H9 (cell line): ENCODE measurements around the gene B9D1. TPM values are rescaled to one million over a fixed set of nuclear protein-coding genes. Genes with fewer than 3 reads are reported as not detected.

Source experiments
- DNase-seq: peaks from one replicate; pipeline ENCODE4 v3.0.0-alpha.2; 2017
- H2AFZ ChIP-seq: one replicate; pipeline ENCODE4 v1.6.1; 2013; ENCODE audit warnings: mild to moderate bottlenecking, low read length, control low read depth, moderate library complexity
- H2AK5ac ChIP-seq: 2 replicates; pipeline ENCODE4 v1.6.1; 2013; ENCODE audit warnings: low read length, control low read depth, mixed read lengths; ENCODE audit not compliant: insufficient read length
- H2BK120ac ChIP-seq: one replicate; pipeline ENCODE4 v1.6.1; 2013; ENCODE audit warnings: low read depth, mild to moderate bottlenecking, low read length, control low read depth, inconsistent platforms; ENCODE audit not compliant: poor library complexity, severe bottlenecking
- H2BK12ac ChIP-seq: 2 replicates; pipeline ENCODE4 v1.6.1; 2013; ENCODE audit warnings: low read length, control low read depth, mixed read lengths, low read depth; ENCODE audit not compliant: insufficient read length
- H2BK15ac ChIP-seq: 2 replicates; pipeline ENCODE4 v1.6.1; 2013; ENCODE audit warnings: low read depth, low read length, control low read depth
- H2BK20ac ChIP-seq: one replicate; pipeline ENCODE4 v1.6.1; 2013; ENCODE audit warnings: low read depth, mild to moderate bottlenecking, low read length, control low read depth, inconsistent platforms; ENCODE audit not compliant: poor library complexity, severe bottlenecking
- H2BK5ac ChIP-seq: 2 replicates; pipeline ENCODE4 v1.6.1; 2013; ENCODE audit warnings: low read length, control low read depth, mixed read lengths; ENCODE audit not compliant: insufficient read length
- H3K14ac ChIP-seq: 2 replicates; pipeline ENCODE4 v1.6.1; 2013; ENCODE audit warnings: low read length, control low read depth; ENCODE audit not compliant: insufficient read depth
- H3K18ac ChIP-seq: 2 replicates; pipeline ENCODE4 v1.6.1; 2013; ENCODE audit warnings: low read depth, mild to moderate bottlenecking, mixed read lengths, low read length, control low read depth; ENCODE audit not compliant: insufficient read length
- H3K23ac ChIP-seq: 2 replicates; pipeline ENCODE4 v1.6.1; 2013; ENCODE audit warnings: low read length, control low read depth, mixed read lengths, low read depth; ENCODE audit not compliant: insufficient read length
- H3K23me2 ChIP-seq: 2 replicates; pipeline ENCODE4 v1.6.1; 2013; ENCODE audit warnings: low read depth, mild to moderate bottlenecking, mixed read lengths, low read length, control low read depth; ENCODE audit not compliant: insufficient read length, poor library complexity, severe bottlenecking
- H3K27ac ChIP-seq: 2 replicates; pipeline ENCODE4 v1.5.1; 2013; ENCODE audit warnings: low read length, control low read depth, mixed read lengths, low read depth; ENCODE audit not compliant: insufficient read length
- H3K27me3 ChIP-seq: 2 replicates; pipeline ENCODE4 v1.6.1; 2013; ENCODE audit warnings: low read length, control low read depth, inconsistent platforms; ENCODE audit not compliant: insufficient read depth
- H3K4ac ChIP-seq: 2 replicates; pipeline ENCODE4 v1.6.1; 2013; ENCODE audit warnings: low read depth, mild to moderate bottlenecking, control low read depth, inconsistent platforms, low read length, moderate library complexity
- H3K4me1 ChIP-seq: 2 replicates; pipeline ENCODE4 v1.6.1; 2013; ENCODE audit warnings: low read length, control low read depth, inconsistent platforms; ENCODE audit not compliant: insufficient read depth
- H3K4me2 ChIP-seq: 2 replicates; pipeline ENCODE4 v1.6.1; 2013; ENCODE audit warnings: low read length, control low read depth, mixed read lengths; ENCODE audit not compliant: insufficient read length, insufficient read depth
- H3K56ac ChIP-seq: 2 replicates; pipeline ENCODE4 v1.6.1; 2013; ENCODE audit warnings: low read depth, mild to moderate bottlenecking, mixed read lengths, low read length, control low read depth; ENCODE audit not compliant: insufficient read length
- H3K79me1 ChIP-seq: 2 replicates; pipeline ENCODE4 v1.6.1; 2013; ENCODE audit warnings: low read depth, mild to moderate bottlenecking, moderate library complexity, low read length, control low read depth, inconsistent platforms; ENCODE audit not compliant: insufficient read depth, poor library complexity, severe bottlenecking
- H3K79me2 ChIP-seq: 2 replicates; pipeline ENCODE4 v1.6.1; 2013; ENCODE audit warnings: low read length, control low read depth, inconsistent platforms; ENCODE audit not compliant: insufficient read depth
- H3K9ac ChIP-seq: 2 replicates; pipeline ENCODE4 v1.6.1; 2013; ENCODE audit warnings: low read length, control low read depth, mixed read lengths; ENCODE audit not compliant: insufficient read length; ENCODE audit errors: extremely low read depth
- H3K9me3 ChIP-seq: one replicate; pipeline ENCODE4 v1.6.1; 2013; ENCODE audit warnings: low read depth, low read length, inconsistent platforms; ENCODE audit not compliant: control insufficient read depth
- H3T11ph ChIP-seq: one replicate; pipeline ENCODE4 v1.6.1; 2013; ENCODE audit warnings: mild to moderate bottlenecking, low read length, control low read depth, inconsistent platforms
- H4K20me1 ChIP-seq: one replicate; pipeline ENCODE4 v1.6.1; 2013; ENCODE audit not compliant: control insufficient read depth, insufficient read length, insufficient read depth
- H4K5ac ChIP-seq: 2 replicates; pipeline ENCODE4 v1.6.1; 2013; ENCODE audit warnings: low read depth, mild to moderate bottlenecking, mixed read lengths, low read length, control low read depth; ENCODE audit not compliant: insufficient read length
- H4K8ac ChIP-seq: replicated peaks from 2 replicates; pipeline ENCODE4 v1.6.1; 2013; ENCODE audit warnings: low read length, control low read depth, mixed read lengths, low read depth; ENCODE audit not compliant: insufficient read length
- H4K91ac ChIP-seq: 2 replicates; pipeline ENCODE4 v1.6.1; 2013; ENCODE audit warnings: low read depth, mild to moderate bottlenecking, moderate library complexity, mixed read lengths, low read length, control low read depth; ENCODE audit not compliant: insufficient read length
- H3K27ac Mint-ChIP-seq, 3 experiments: 2 replicates in 2 of 3; 3 replicates in 1 of 3; pipeline ENCODE4 v1.8.0; 2020 to 2021; ENCODE audit warnings: mixed read lengths in 3 of 3, mild to moderate bottlenecking in 1 of 3, moderate library complexity in 1 of 3
- H3K27me3 Mint-ChIP-seq: 2 replicates; pipeline ENCODE4 v1.8.0; 2021; ENCODE audit warnings: low read depth, mild to moderate bottlenecking, moderate library complexity, mixed read lengths
- H3K36me3 Mint-ChIP-seq, 3 experiments: 2 replicates in 2 of 3; 3 replicates in 1 of 3; pipeline ENCODE4 v1.8.0; 2020 to 2021; ENCODE audit warnings: low read depth in 3 of 3, mixed read lengths in 3 of 3; ENCODE audit not compliant: insufficient read depth in 1 of 3
- H3K4me1 Mint-ChIP-seq, 2 experiments: 2 replicates each; pipeline ENCODE4 v1.8.0; 2020; ENCODE audit warnings: mixed read lengths in 2 of 2
- H3K4me3 Mint-ChIP-seq, 2 experiments: 2 replicates in 1 of 2; 3 replicates in 1 of 2; pipeline ENCODE4 v1.8.0; 2020 to 2021; ENCODE audit warnings: mild to moderate bottlenecking in 2 of 2, mixed read lengths in 2 of 2, moderate library complexity in 1 of 2
- H3K9me3 Mint-ChIP-seq, 2 experiments: 2 replicates in 1 of 2; 3 replicates in 1 of 2; pipeline ENCODE4 v1.8.0; 2020; ENCODE audit warnings: mild to moderate bottlenecking in 2 of 2, mixed read lengths in 2 of 2, moderate library complexity in 1 of 2
- CTCF ChIP-seq: fragments of 200-600 bp; sonication (generic); conservative IDR thresholded peaks from 3 replicates; pipeline ENCODE4 v1.8.0; 2021; ENCODE audit warnings: antibody characterized with exemption, mild to moderate bottlenecking
- WGBS: extraction: QIAGEN DNeasy Blood & Tissue Kit; methylation state at CpG from one replicate; pipeline ENCODE4 v1.1.7; 2013; ENCODE audit warnings: missing lambda C conversion rate, low lambda C conversion rate, mixed read lengths; ENCODE audit not compliant: insufficient read length; ENCODE audit errors: extremely low coverage; 5-methylcytosine and 5-hydroxymethylcytosine counted together
- total RNA-seq: library from RNA; stranded (reverse); gene quantifications from 2 replicates; pipeline ENCODE4 v1.2.1, GENCODE V29; 2021

Gene B9D1
- total RNA-seq, 1 experiment from 2014 or later, result 30.4 TPM

GRCh38 chr17:19302791-19303331, 59.7 kb downstream of the B9D1 start:
- no peak for DNase-seq

More at GRCh38 chr17:19302791-19303331, 59.7 kb downstream of the B9D1 start:
- no peak overlapping the region for H3K14ac ChIP-seq
- no peak overlapping the region for H3T11ph ChIP-seq
- no CpG with 5 or more reads among the region's 9 CpGs for WGBS
- H2BK15ac ChIP-seq, result no peak overlapping the region
- no peak overlapping the region for H2BK20ac ChIP-seq
- no peaks in the 10 kb centered on the region for H4K20me1 ChIP-seq
- H4K91ac ChIP-seq, result no peak overlapping the region
- H3K9ac ChIP-seq, result no peak overlapping the region
- H3K23ac ChIP-seq, result no peak overlapping the region
- H4K8ac ChIP-seq, result no peak overlapping the region
- no peak overlapping the region for H4K5ac ChIP-seq
- H3K4me2 ChIP-seq, result no peak overlapping the region
- no peak overlapping the region for H2AFZ ChIP-seq
- no peak overlapping the region for H2BK5ac ChIP-seq
- no peak overlapping the region; a peak in 1 of 7 replicates for H3K27ac Mint-ChIP-seq
- H3K36me3 Mint-ChIP-seq, result peaks cover 0 to 8% (median 0%) of the 10 kb centered on the region in 3 experiments; a peak in 2 of 7 replicates
- no peak overlapping the region for H3K4me3 Mint-ChIP-seq
- H3K79me1 ChIP-seq, result no peaks in the 10 kb centered on the region
- no peak overlapping the region for H3K4ac ChIP-seq
- no peak overlapping the region for H3K27ac ChIP-seq
- peaks cover 10 to 14% of the 10 kb centered on the region in 2 experiments for H3K4me1 Mint-ChIP-seq
- H2AK5ac ChIP-seq, result no peak overlapping the region
- H3K23me2 ChIP-seq, result no peaks in the 10 kb centered on the region
- H2BK120ac ChIP-seq, result no peak overlapping the region
- H3K18ac ChIP-seq, result no peak overlapping the region
- no peak overlapping the region for H2BK12ac ChIP-seq
- no peaks in the 10 kb centered on the region for H3K9me3 ChIP-seq
- no peaks in the 10 kb centered on the region for H3K4me1 ChIP-seq
- no peak overlapping the region for H3K56ac ChIP-seq
- H3K79me2 ChIP-seq, result no peaks in the 10 kb centered on the region; the same call in 1 of the 2 replicates
- no peaks in the 10 kb centered on the region for H3K9me3 Mint-ChIP-seq
- H3K27me3 ChIP-seq, result no peaks in the 10 kb centered on the region
- TF ChIP-seq CTCF, result no peak
- no peaks in the 10 kb centered on the region for H3K27me3 Mint-ChIP-seq
